Activated naive CD8-positive, alpha-beta T cell treated with anti-CD3 and anti-CD28 coated beads for 36 hours (primary cell): ENCODE data around the gene PILRB. TPM values are rescaled to one million over a fixed set of nuclear protein-coding genes. Genes with fewer than 3 reads are reported as not detected.
"Not testable (repeated sequence)": the region's sequence is repeated elsewhere in the genome, so short reads cannot be mapped to it uniquely, and the experiment has no call there.

ENCODE experiments used
- DNase-seq: peaks from one replicate; pipeline ENCODE4 v3.0.0; 2021
- H3K27ac Mint-ChIP-seq: one replicate; pipeline ENCODE4 v1.8.0; 2022; ENCODE audit warnings: mild to moderate bottlenecking, moderate library complexity, mixed read lengths
- H3K27me3 Mint-ChIP-seq: one replicate; pipeline ENCODE4 v1.8.0; 2022; ENCODE audit warnings: mild to moderate bottlenecking, mixed read lengths
- H3K36me3 Mint-ChIP-seq: one replicate; pipeline ENCODE4 v1.8.0; 2021; ENCODE audit warnings: mild to moderate bottlenecking, mixed read lengths
- H3K4me1 Mint-ChIP-seq: one replicate; pipeline ENCODE4 v1.8.0; 2021; ENCODE audit warnings: mixed read lengths
- H3K4me3 Mint-ChIP-seq: one replicate; pipeline ENCODE4 v1.8.0; 2022; ENCODE audit warnings: mild to moderate bottlenecking, moderate library complexity, mixed read lengths
- H3K9me3 Mint-ChIP-seq: one replicate; pipeline ENCODE4 v1.8.0; 2022; ENCODE audit warnings: mixed read lengths
- total RNA-seq, 2 experiments: library from RNA; stranded (reverse); gene quantifications; one replicate each; pipeline ENCODE4 v1.2.3, GENCODE V29; 2021

The PILRB gene
- total RNA-seq, 2 experiments from 2014 or later: 24.5 to 28.3 TPM

- H3K27ac Mint-ChIP-seq: peak overlapping the region; percentile 87
- peak overlapping the region; percentile 37 for H3K4me3 Mint-ChIP-seq
- H3K36me3 Mint-ChIP-seq: peaks cover 52% of the 10 kb centered on the region
- peaks cover 3% of the 10 kb centered on the region for H3K9me3 Mint-ChIP-seq
- H3K4me1 Mint-ChIP-seq: peaks cover 42% of the 10 kb centered on the region
- no peaks in the 10 kb centered on the region for H3K27me3 Mint-ChIP-seq
- DNase-seq: peak; percentile 46
These were observed 8.7 kb downstream of the PILRB start for GRCh38 chr7:100366411-100367250.

- no peak overlapping the region for H3K4me3 Mint-ChIP-seq
- peaks cover 48% of the 10 kb centered on the region for H3K36me3 Mint-ChIP-seq
- H3K27me3 Mint-ChIP-seq: no peaks in the 10 kb centered on the region
- H3K4me1 Mint-ChIP-seq: peaks cover 46% of the 10 kb centered on the region
- no peak for DNase-seq
- H3K9me3 Mint-ChIP-seq: peaks cover 3% of the 10 kb centered on the region
- H3K27ac Mint-ChIP-seq: peak overlapping the region; percentile 45
These were observed 9.3 kb downstream of the PILRB start for GRCh38 chr7:100367251-100367620.

- no peak for DNase-seq
- H3K9me3 Mint-ChIP-seq: peaks cover 3% of the 10 kb centered on the region
- H3K36me3 Mint-ChIP-seq: peaks cover 42% of the 10 kb centered on the region
- no peaks in the 10 kb centered on the region for H3K27me3 Mint-ChIP-seq
- H3K27ac Mint-ChIP-seq: peak overlapping the region; percentile 45
- peaks cover 50% of the 10 kb centered on the region for H3K4me1 Mint-ChIP-seq
- H3K4me3 Mint-ChIP-seq: no peak overlapping the region
These were observed 10.0 kb downstream of the PILRB start for GRCh38 chr7:100367676-100368613.

- H3K27ac Mint-ChIP-seq: peak overlapping the region; percentile 55
- H3K9me3 Mint-ChIP-seq: peaks cover 2% of the 10 kb centered on the region
- H3K27me3 Mint-ChIP-seq: no peaks in the 10 kb centered on the region
- H3K4me1 Mint-ChIP-seq: peaks cover 50% of the 10 kb centered on the region
- DNase-seq: no peak
- H3K4me3 Mint-ChIP-seq: no peak overlapping the region
- peaks cover 30% of the 10 kb centered on the region for H3K36me3 Mint-ChIP-seq
These were observed 11.2 kb downstream of the PILRB start for GRCh38 chr7:100369105-100369504.

GRCh38 chr7:100370303-100370702, 12.4 kb downstream of the PILRB start:
- H3K27me3 Mint-ChIP-seq: no peaks in the 10 kb centered on the region
- peaks cover 20% of the 10 kb centered on the region for H3K36me3 Mint-ChIP-seq

GRCh38 chr7:100370746-100371145, 12.8 kb downstream of the PILRB start:
- DNase-seq: no peak
- no peaks in the 10 kb centered on the region for H3K27me3 Mint-ChIP-seq
- H3K9me3 Mint-ChIP-seq: no peaks in the 10 kb centered on the region
- no peak overlapping the region for H3K4me3 Mint-ChIP-seq
- H3K4me1 Mint-ChIP-seq: peaks cover 46% of the 10 kb centered on the region
- peaks cover 17% of the 10 kb centered on the region for H3K36me3 Mint-ChIP-seq
- H3K27ac Mint-ChIP-seq: no peak overlapping the region

More at GRCh38 chr7:100370303-100370702, 12.4 kb downstream of the PILRB start:
- DNase-seq: no peak
- H3K4me1 Mint-ChIP-seq: peaks cover 49% of the 10 kb centered on the region
- H3K9me3 Mint-ChIP-seq: no peaks in the 10 kb centered on the region
- H3K27ac Mint-ChIP-seq: no peak overlapping the region
- H3K4me3 Mint-ChIP-seq: no peak overlapping the region

GRCh38 chr7:100371561-100372171, 13.7 kb downstream of the PILRB start:
- H3K4me1 Mint-ChIP-seq: peaks cover 37% of the 10 kb centered on the region
- peaks cover 11% of the 10 kb centered on the region for H3K36me3 Mint-ChIP-seq
- H3K4me3 Mint-ChIP-seq: no peak overlapping the region
- DNase-seq: no peak
- peak overlapping the region; percentile 87 for H3K27ac Mint-ChIP-seq
- H3K9me3 Mint-ChIP-seq: no peaks in the 10 kb centered on the region
- no peaks in the 10 kb centered on the region for H3K27me3 Mint-ChIP-seq

GRCh38 chr7:100372256-100372655, 14.3 kb downstream of the PILRB start:
- H3K9me3 Mint-ChIP-seq: no peaks in the 10 kb centered on the region

GRCh38 chr7:100372694-100373093, 14.8 kb downstream of the PILRB start:
- no peak for DNase-seq
- Mint-ChIP-seq H3K27me3 (no peaks in the 10 kb centered on the region), H3K9me3 (no peaks in the 10 kb centered on the region), H3K4me3 (no peak overlapping the region), H3K36me3 (peaks cover 5% of the 10 kb centered on the region), H3K4me1 (peaks cover 31% of the 10 kb centered on the region), H3K27ac (peak overlapping the region; percentile 87)

More at GRCh38 chr7:100372256-100372655, 14.3 kb downstream of the PILRB start:
- H3K27me3 Mint-ChIP-seq: no peaks in the 10 kb centered on the region
- peak overlapping the region; percentile 87 for H3K27ac Mint-ChIP-seq
- H3K4me3 Mint-ChIP-seq: no peak overlapping the region
- no peak for DNase-seq
- peaks cover 7% of the 10 kb centered on the region for H3K36me3 Mint-ChIP-seq
- peaks cover 32% of the 10 kb centered on the region for H3K4me1 Mint-ChIP-seq

GRCh38 chr7:100373261-100373831, 15.4 kb downstream of the PILRB start, which contains the start of gene PILRA:
PILRA (plus strand) TSS chr7:100373487; CDS start chr7:100373657, 170 bp downstream.
- Mint-ChIP-seq H3K9me3 (no peaks in the 10 kb centered on the region), H3K27ac (peak within 1 kb of the TSS; percentile 87), H3K27me3 (no peaks in the 10 kb centered on the region), H3K4me1 (peaks cover 31% of the 10 kb centered on the region), H3K4me3 (no peak within 1 kb of the TSS), H3K36me3 (peaks cover 4% of the 10 kb centered on the region)
- DNase-seq: no peak

GRCh38 chr7:100373870-100374598, 16.1 kb downstream of the PILRB start:
- H3K27ac Mint-ChIP-seq, H3K4me3 Mint-ChIP-seq: not testable (repeated sequence)
- H3K4me1 Mint-ChIP-seq: peaks cover 26% of the 10 kb centered on the region

GRCh38 chr7:100374601-100375000, 16.7 kb downstream of the PILRB start:
- H3K27ac Mint-ChIP-seq: peak overlapping the region; percentile 36
- H3K9me3 Mint-ChIP-seq: no peaks in the 10 kb centered on the region
- no peaks in the 10 kb centered on the region for H3K36me3 Mint-ChIP-seq
- H3K4me1 Mint-ChIP-seq: peaks cover 25% of the 10 kb centered on the region
- H3K27me3 Mint-ChIP-seq: no peaks in the 10 kb centered on the region
- no peak for DNase-seq
- no peak overlapping the region for H3K4me3 Mint-ChIP-seq

More at GRCh38 chr7:100373870-100374598, 16.1 kb downstream of the PILRB start:
- not testable (repeated sequence) for H3K27me3 Mint-ChIP-seq, H3K9me3 Mint-ChIP-seq, H3K36me3 Mint-ChIP-seq, DNase-seq

GRCh38 chr7:100376066-100376465, 18.1 kb downstream of the PILRB start:
- no peaks in the 10 kb centered on the region for H3K9me3 Mint-ChIP-seq
- DNase-seq: no peak
- no peak overlapping the region for H3K27ac Mint-ChIP-seq
- no peaks in the 10 kb centered on the region for H3K27me3 Mint-ChIP-seq
- H3K36me3 Mint-ChIP-seq: no peaks in the 10 kb centered on the region
- H3K4me1 Mint-ChIP-seq: peaks cover 24% of the 10 kb centered on the region
- no peak overlapping the region for H3K4me3 Mint-ChIP-seq
